AML-193 (cell line): ENCODE measurements around the gene XRCC5.

ENCODE experiments used
- DNase-seq, 2 experiments: peaks; one replicate each; lab custom pipeline; 2025; lab: John Stamatoyannopoulos, UW

XRCC5 gene

DNA sequence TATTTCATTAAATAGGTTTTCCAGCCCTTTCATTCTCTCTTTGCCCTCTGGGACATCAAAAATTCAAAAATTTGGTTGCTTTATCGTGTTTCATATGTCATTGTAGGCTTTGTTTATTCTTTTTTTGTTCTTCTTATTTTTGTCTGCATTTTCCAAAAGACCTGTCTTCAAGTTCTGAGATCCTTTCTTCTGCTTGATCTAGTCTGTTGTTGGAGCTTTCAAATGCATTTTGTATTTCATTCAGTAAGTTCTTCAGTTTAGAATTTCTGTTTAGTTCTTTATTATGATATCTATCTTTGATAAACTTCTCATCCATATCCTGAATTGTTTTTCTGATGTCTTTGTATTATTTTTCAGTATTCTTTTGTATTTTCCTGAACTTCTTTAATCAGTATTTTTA lies 123.6 kb downstream of the XRCC5 start:
- DNase-seq = no peak

DNA sequence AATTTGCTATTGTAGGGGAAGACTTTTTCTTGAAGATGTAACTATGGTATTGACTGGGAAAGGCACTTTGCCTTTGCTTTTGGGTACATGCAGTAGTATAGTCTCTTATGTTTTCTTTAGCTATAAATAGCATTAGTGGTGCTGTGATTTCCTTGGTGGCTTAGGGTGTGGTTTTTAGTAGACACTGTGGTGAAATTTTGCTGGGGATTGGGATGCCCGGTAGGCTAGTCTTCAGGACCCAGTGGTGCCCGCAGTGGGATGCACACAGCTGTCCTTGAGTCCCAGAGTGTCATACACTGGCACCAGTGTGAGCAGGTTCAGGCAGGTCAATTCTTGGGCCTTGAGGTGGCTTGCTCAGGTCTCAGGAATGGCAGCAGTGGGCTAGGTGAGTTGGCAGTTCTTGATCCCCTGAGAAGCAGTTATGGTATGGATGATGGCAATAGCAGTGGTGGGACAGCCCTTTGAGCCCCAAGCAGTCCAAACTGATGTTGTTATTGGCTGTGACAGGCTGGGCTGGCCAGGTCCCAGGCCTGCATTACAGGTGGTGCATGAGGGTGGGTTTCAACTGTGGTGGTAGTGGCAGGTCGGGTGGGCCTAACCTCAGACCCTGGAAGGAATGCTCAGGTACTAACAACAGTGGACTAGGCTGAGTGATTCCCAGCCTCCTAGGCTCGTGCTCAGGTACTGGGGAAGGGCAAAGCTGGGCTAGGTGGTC lies 124.3 kb downstream of the XRCC5 start:
- DNase-seq = no peak

GRCh38 chr2:216234106-216234505 lies 125.0 kb downstream of the XRCC5 start:
- DNase-seq = no peak

DNA sequence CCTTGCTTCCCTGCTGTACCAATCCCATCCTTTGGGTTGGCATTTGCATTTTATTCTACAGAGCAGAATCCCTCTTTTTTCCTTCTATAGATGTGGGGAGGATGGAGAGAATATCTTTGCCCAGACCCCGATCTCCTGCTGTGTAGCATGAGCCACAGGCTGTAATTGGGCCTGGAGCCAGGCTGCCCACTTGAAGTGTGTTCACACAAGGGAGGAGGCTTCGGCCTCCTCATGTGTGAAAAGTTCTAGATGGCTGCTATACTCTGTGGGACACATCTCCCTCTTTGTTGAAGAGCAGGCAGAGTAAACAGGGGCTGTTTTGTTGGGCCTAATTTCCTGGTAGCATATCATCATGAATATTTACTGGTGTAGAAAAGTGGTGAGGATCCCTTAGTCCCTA lies 126.3 kb downstream of the XRCC5 start:
- no peak for DNase-seq

GRCh38 chr2:216235896-216236295 lies 126.7 kb downstream of the XRCC5 start:
- no peak for DNase-seq

DNA sequence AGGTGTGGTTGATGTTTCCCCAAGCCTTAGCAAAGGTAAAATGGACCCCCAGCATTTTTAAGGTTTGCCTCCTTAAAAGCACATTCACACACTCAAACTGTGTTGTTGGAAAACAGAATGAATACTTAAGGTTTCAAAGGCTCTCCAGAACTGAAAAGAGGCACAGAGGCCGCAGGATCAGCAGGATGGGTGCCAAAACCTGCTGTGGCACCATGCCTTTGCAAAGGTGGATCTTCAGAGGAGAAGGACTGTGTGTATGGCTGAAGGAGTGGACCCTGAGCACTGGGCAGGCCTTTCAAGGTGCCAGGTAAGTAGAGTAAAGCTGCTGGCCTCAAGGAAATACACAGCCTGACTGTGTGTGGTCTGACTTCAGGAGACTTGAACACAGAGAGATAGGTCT lies 127.3 kb downstream of the XRCC5 start:
- DNase-seq = no peak

- DNase-seq = no peak
These were observed 133.2 kb downstream of the XRCC5 start for GRCh38 chr2:216242365-216242764.

- DNase-seq = no peak
These were observed 133.9 kb downstream of the XRCC5 start for GRCh38 chr2:216243026-216243425.

GRCh38 chr2:216245391-216245975 lies 136.3 kb downstream of the XRCC5 start:
- DNase-seq = no peak

DNA sequence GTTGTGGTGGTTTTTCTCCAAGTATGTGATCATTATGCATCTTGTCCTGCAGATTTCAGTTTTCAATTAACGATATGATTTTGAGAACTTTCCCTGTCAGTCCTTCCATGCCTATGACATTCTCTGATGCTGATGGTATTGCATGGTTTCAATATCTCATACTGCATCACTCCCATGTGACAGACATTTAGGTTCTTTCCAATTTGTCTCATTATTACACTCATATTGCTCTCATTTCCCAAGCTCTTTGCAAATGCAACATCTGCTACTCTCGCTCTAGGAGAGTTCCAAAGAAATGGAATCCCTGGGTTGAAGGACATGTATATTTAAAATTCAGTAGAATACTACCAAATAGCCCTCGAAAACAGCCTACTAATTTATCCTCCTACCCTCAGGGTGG lies 137.6 kb downstream of the XRCC5 start:
- DNase-seq = no peak
